B cell (primary cell): ENCODE measurements around the gene TMOD3.
"Not testable (repeated sequence)": the region's sequence is repeated elsewhere in the genome, so short reads cannot be mapped to it uniquely, and the experiment has no call there.

Experiments used
- EZH2 ChIP-seq: IDR thresholded peaks from 2 replicates; pipeline ENCODE4 v1.6.1; 2012; ENCODE audit warnings: borderline replicate concordance, low read depth, mild to moderate bottlenecking, moderate library complexity, low read length; ENCODE audit not compliant: insufficient read depth, poor library complexity, severe bottlenecking
- TF ChIP-seq, protein P1 (sequence below): fragments of 200-600 bp; IDR thresholded peaks from one replicate; pipeline ENCODE4 v1.8.0; 2022; ENCODE audit warnings: antibody characterized with exemption, mild to moderate bottlenecking

DNA sequence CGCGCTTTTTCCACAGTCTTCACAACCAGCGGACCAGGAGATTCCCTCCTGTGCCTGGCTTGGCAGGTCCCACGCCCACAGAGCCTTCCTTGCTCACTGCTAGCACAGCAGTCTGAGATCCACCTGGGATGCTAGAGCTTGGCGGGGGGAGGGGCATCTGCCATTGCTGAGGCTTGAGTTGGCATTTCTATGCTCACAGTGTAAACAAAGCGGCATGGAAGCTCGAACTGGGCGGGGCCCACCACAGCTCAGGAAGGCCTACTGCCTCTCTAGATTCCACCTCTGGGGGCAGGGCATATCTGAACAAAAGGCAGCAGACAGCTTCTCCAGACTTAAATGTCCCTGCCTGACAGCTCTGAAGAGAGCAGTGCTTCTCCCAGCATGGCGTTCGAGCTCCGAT lies 42.3 kb upstream of the TMOD3 start:
- TF ChIP-seq, protein P1, sequence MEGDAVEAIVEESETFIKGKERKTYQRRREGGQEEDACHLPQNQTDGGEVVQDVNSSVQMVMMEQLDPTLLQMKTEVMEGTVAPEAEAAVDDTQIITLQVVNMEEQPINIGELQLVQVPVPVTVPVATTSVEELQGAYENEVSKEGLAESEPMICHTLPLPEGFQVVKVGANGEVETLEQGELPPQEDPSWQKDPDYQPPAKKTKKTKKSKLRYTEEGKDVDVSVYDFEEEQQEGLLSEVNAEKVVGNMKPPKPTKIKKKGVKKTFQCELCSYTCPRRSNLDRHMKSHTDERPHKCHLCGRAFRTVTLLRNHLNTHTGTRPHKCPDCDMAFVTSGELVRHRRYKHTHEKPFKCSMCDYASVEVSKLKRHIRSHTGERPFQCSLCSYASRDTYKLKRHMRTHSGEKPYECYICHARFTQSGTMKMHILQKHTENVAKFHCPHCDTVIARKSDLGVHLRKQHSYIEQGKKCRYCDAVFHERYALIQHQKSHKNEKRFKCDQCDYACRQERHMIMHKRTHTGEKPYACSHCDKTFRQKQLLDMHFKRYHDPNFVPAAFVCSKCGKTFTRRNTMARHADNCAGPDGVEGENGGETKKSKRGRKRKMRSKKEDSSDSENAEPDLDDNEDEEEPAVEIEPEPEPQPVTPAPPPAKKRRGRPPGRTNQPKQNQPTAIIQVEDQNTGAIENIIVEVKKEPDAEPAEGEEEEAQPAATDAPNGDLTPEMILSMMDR, result not testable (repeated sequence)
- TF ChIP-seq EZH2, result not testable (repeated sequence)
